Kidney (tissue), 14 donors: ENCODE data around the gene DOCK6. TPM values are rescaled to one million over a fixed set of nuclear protein-coding genes. Genes with fewer than 3 reads are reported as not detected.

Experiments
- DNase-seq, 5 donors: peaks; one replicate each; pipeline ENCODE4 v3.0.0-alpha.2; 2013 to 2020
- FAIRE-seq: peaks from 2 replicates; lab custom pipeline; 2012; peaks lifted over from hg19 to GRCh38; lab: Jason Lieb, UNC
- H3K27ac ChIP-seq, 2 donors: one replicate each; pipeline ENCODE4 v1.7.0; 2013; ENCODE audit warnings: low read depth in 2 of 2, low read length in 2 of 2, inconsistent platforms in 1 of 2
- H3K27me3 ChIP-seq: one replicate; pipeline ENCODE4 v1.7.1; 2013; ENCODE audit warnings: low read length, inconsistent platforms; ENCODE audit not compliant: control insufficient read depth, insufficient read depth
- H3K36me3 ChIP-seq, 3 donors: one replicate each; pipeline versions ENCODE4 v1.7.0 to v1.7.1; 2013; ENCODE audit warnings: low read length in 3 of 3, control low read depth in 1 of 3, inconsistent platforms in 1 of 3; ENCODE audit not compliant: insufficient read depth in 3 of 3, control insufficient read depth in 2 of 3
- H3K4me1 ChIP-seq, 3 donors: one replicate each; pipeline versions ENCODE4 v1.7.0 to v1.7.1; 2013; ENCODE audit warnings: low read length in 3 of 3, inconsistent platforms in 1 of 3, low read depth in 1 of 3; ENCODE audit not compliant: control insufficient read depth in 2 of 3, insufficient read depth in 2 of 3
- H3K4me3 ChIP-seq, 3 donors: one replicate each; pipeline versions ENCODE4 v1.7.0 to v1.8.1; 2013; ENCODE audit warnings: low read length in 3 of 3, control low read depth in 1 of 3, inconsistent platforms in 1 of 3
- H3K9ac ChIP-seq, 3 donors: one replicate each; pipeline versions ENCODE4 v1.7.0 to v1.7.1; 2013; ENCODE audit warnings: low read length in 3 of 3, control low read depth in 1 of 3, inconsistent platforms in 1 of 3
- H3K9me3 ChIP-seq, 3 donors: one replicate each; pipeline versions ENCODE4 v1.7.0 to v1.7.1; 2013; ENCODE audit warnings: low read length in 3 of 3, control low read depth in 1 of 3, inconsistent platforms in 1 of 3; ENCODE audit not compliant: control insufficient read depth in 2 of 3, insufficient read depth in 1 of 3
- intact Hi-C: fragments of 100-400 bp; cut with DNase I; formaldehyde crosslinking; loops from one replicate; pipeline ENCODE4 v1.11.1; 2022
- polyA plus RNA-seq: library from polyadenylated mRNA; stranded (reverse); fragments of 350-450 nt; fragmentation: Illumina TruSeq; extraction: RNeasy Lipid Tissue Mini Kit (QIAGEN cat#74804); gene quantifications from one replicate; pipeline ENCODE4 v1.2.3, GENCODE V29; 2014; ENCODE audit warnings: low read depth, low replicate concordance; ENCODE audit not compliant: insufficient read depth
- total RNA-seq: library from RNA; stranded (reverse); fragmentation: NEBNext Ultra II Directional; extraction: Animal tissue kit (Norgen Biotek cat#: 25700); gene quantifications from one replicate; pipeline ENCODE4 v1.2.1, GENCODE V29; 2021
- TF ChIP-seq, protein P1 (sequence below): IDR thresholded peaks from 3 replicates; pipeline ENCODE4 v1.5.1; 2012; ENCODE audit warnings: mild to moderate bottlenecking, moderate library complexity, borderline replicate concordance; ENCODE audit not compliant: insufficient read depth; ENCODE audit errors: extremely low read depth
- donor health status: control.
- donor health status: control.
- donor health status: control.
- donor health status: control.
- donor health status: control.
- donor health status: DM: yes; HTN: yes; CAD: no.
- donor health status: Normal renal cell carcinoma (clear cell type).

Gene DOCK6
- total and polyA plus RNA-seq, 2 donors from 2014 or later, result 45.8 to 112 TPM

GRCh38 chr19:11209839-11210655 lies 52.3 kb downstream of the DOCK6 start:
- Histone ChIP-seq H3K4me1 (peaks cover 0 to under 1% (median 0%) of the 10 kb centered on the region in 3 donors), H3K4me3 (no peak overlapping the region), H3K9me3 (no peaks in the 10 kb centered on the region), H3K27me3 (no peaks in the 10 kb centered on the region), H3K27ac (no peak overlapping the region), H3K9ac (no peak overlapping the region), H3K36me3 (peaks cover 12 to 16% (median 14%) of the 10 kb centered on the region in 3 donors)
- TF ChIP-seq, protein P1, sequence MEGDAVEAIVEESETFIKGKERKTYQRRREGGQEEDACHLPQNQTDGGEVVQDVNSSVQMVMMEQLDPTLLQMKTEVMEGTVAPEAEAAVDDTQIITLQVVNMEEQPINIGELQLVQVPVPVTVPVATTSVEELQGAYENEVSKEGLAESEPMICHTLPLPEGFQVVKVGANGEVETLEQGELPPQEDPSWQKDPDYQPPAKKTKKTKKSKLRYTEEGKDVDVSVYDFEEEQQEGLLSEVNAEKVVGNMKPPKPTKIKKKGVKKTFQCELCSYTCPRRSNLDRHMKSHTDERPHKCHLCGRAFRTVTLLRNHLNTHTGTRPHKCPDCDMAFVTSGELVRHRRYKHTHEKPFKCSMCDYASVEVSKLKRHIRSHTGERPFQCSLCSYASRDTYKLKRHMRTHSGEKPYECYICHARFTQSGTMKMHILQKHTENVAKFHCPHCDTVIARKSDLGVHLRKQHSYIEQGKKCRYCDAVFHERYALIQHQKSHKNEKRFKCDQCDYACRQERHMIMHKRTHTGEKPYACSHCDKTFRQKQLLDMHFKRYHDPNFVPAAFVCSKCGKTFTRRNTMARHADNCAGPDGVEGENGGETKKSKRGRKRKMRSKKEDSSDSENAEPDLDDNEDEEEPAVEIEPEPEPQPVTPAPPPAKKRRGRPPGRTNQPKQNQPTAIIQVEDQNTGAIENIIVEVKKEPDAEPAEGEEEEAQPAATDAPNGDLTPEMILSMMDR, result no peak
- FAIRE-seq (no peak), DNase-seq (no peak)
- intact Hi-C loops, result loop anchor here (10.0 kb wide), 1 partner anchor 175 kb away; no protein-coding TSS in a partner anchor

DNA sequence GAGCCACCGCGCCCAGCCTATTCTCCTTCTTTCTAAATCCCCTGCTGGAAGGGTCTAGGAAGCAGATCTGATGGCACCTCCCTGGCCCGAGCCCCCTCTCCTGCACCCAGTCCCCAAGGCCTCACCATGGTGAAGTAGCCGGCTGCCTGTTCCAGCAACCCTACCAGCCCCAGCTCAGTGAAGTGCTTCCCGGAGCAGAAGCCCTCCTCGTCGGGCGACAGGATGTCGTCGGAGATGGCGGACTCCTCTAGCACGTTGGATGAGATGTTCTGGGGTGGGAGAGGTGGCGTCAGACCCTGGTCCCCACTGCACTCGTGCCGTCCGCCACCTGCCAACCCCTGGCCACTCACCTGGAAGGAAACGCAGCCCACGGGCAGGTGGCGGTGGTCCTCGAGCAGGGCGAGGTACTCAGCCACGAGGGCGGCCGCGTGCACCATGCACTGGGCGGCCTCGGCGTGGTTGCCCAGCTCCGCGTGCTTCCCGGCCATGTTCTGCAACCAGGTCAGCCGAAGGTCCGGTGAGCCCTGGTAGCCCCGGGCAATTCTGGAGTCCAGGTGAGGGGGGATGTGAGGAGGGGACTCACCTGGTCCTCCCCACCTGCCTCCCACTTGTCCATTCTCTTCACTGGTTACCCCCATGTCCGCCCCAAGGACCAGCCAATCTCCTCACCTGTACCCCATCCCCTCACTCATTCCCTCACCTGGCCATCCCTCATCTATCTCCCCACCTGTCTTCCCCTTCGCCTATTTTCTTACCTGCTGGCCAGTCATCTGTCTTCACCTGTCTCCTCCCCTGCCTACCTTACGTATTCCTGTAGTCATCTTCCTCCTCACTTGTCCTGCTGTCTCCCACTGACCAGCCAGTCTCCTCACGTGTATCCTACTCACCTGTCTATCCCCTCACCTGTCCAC lies 53.5 kb downstream of the DOCK6 start:
- DNase-seq (peak in 1 of 5 donors; percentile 72), FAIRE-seq (no peak)
- peaks cover 8 to 13% (median 12%) of the 10 kb centered on the region in 3 donors for H3K36me3 ChIP-seq
- TF ChIP-seq, protein P1, result no peak
- no peak overlapping the region for H3K27ac ChIP-seq
- H3K9ac ChIP-seq, result no peak overlapping the region
- H3K4me1 ChIP-seq, result peaks cover 0 to 11% (median 4%) of the 10 kb centered on the region in 3 donors
- intact Hi-C loops, result no loop called here
- H3K9me3 ChIP-seq, result no peaks in the 10 kb centered on the region
- H3K4me3 ChIP-seq, result no peak overlapping the region
- H3K27me3 ChIP-seq, result no peaks in the 10 kb centered on the region

DNA sequence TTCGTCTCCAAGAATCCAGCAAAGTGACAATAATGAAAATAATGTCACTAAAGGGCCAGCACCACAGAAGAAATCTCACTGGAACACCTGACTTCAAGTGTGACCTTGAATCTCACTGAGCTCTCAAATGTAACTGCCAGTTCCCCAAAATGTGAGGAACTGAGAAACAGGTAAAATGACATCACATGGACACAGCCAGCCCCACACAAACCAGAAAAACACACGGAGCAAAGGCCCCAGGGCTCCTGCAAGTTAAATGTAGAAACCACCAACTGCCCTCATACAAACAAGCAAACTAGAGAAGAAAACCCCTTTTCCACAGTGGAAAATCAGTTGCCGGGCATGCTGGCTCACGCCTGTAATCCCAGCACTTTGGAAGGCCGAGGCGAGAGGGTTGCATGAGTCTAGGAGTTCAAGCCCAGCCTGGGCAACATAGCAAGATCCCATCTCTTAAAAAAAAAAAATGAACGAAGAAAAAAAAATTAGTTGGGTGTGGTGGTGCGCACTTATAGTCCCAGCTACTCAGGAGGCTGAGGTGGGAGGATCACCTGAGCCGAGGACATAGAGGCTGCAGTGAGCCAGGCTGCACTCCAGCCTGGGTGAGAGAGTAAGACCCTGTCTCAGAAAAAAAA lies 56.3 kb downstream of the DOCK6 start:
- Histone ChIP-seq H3K4me1 (peaks cover 0 to 11% (median 10%) of the 10 kb centered on the region in 3 donors), H3K9ac (no peak overlapping the region), H3K27me3 (no peaks in the 10 kb centered on the region), H3K36me3 (peaks cover 5 to 12% (median 6%) of the 10 kb centered on the region in 3 donors), H3K27ac (peak overlapping the region in 1 of 2 donors; percentile 30), H3K4me3 (no peak overlapping the region), H3K9me3 (no peaks in the 10 kb centered on the region)
- TF ChIP-seq, protein P1, result no peak
- intact Hi-C loops, result no loop called here
- FAIRE-seq (no peak), DNase-seq (no peak)
